Erythroblast (primary cell): ENCODE results near the gene TM9SF4.

Experiments used
- GATA1 ChIP-seq: IDR thresholded peaks from 2 replicates; pipeline ENCODE4 v1.6.1; 2011; ENCODE audit warnings: low read depth, mild to moderate bottlenecking, control low read depth, low read length, moderate library complexity
- POLR2A ChIP-seq: IDR thresholded peaks from 2 replicates; pipeline ENCODE4 v1.6.1; 2011; ENCODE audit warnings: mild to moderate bottlenecking, low read length

GRCh38 chr20:32158943-32159660, 49.6 kb downstream of the TM9SF4 start:
- no peak for TF ChIP-seq POLR2A
- no peak for TF ChIP-seq GATA1
